COR-L47 (cell line): Measurements from ENCODE around the gene ATP2A2.
"Not testable (repeated sequence)": the region's sequence is repeated elsewhere in the genome, so short reads cannot be mapped to it uniquely, and the experiment has no call there.

Experiments used
- DNase-seq: peaks from one replicate; lab custom pipeline; 2025; lab: John Stamatoyannopoulos, UW

The ATP2A2 gene

GRCh38 chr12:110343736-110344555, 62.9 kb downstream of the ATP2A2 start:
- DNase-seq: no peak

DNA sequence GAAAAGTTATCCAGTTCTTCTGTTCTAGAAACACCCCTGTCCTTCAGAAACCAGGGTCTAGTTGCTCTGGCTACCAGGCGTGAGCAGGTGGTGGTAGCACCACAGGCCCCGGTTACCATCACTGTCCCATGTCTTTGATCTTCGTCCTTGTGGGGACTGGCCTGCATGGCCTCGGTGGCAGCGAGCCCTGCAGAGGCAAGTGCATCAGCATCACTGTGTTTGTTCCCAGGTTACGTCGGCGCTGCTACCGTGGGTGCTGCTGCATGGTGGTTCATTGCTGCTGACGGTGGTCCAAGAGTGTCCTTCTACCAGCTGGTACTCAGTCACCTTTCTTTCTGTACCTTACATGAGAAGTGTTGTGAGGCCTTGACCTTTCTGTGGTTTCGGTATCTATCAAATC, 63.6 kb downstream of the ATP2A2 start:
- DNase-seq: no peak

DNA sequence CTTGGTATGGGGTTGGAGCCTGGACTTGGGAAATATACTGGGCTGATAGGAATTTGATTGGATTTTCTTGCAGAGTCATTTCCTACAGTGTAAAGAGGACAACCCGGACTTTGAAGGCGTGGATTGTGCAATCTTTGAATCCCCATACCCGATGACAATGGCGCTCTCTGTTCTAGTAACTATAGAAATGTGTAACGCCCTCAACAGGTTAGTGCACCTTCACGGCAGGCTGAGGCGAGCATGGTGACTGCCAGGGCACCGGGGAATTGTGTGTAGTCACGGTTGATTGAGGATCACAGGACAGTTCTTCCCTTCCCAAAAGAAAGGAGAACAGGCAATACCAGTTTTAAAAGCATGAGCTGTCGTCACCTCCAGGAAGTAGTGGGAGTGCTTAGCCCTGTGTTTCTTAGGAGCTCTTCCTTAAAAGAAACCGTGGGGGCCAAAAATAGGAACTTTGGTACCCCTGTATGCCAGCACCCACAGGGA, 64.2 kb downstream of the ATP2A2 start:
- no peak for DNase-seq

DNA sequence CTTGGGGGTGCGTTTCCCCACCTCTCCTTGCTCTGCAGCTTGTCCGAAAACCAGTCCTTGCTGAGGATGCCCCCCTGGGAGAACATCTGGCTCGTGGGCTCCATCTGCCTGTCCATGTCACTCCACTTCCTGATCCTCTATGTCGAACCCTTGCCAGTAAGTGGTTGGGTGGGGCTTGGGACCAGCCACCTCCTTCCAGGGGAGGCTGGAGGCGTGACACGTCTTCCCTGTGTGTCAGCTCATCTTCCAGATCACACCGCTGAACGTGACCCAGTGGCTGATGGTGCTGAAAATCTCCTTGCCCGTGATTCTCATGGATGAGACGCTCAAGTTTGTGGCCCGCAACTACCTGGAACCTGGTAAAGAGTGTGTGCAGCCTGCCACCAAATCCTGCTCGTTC, 64.9 kb downstream of the ATP2A2 start:
- DNase-seq: no peak

- DNase-seq: no peak
Observed at GRCh38 chr12:110347767-110348166, 66.7 kb downstream of the ATP2A2 start.

DNA sequence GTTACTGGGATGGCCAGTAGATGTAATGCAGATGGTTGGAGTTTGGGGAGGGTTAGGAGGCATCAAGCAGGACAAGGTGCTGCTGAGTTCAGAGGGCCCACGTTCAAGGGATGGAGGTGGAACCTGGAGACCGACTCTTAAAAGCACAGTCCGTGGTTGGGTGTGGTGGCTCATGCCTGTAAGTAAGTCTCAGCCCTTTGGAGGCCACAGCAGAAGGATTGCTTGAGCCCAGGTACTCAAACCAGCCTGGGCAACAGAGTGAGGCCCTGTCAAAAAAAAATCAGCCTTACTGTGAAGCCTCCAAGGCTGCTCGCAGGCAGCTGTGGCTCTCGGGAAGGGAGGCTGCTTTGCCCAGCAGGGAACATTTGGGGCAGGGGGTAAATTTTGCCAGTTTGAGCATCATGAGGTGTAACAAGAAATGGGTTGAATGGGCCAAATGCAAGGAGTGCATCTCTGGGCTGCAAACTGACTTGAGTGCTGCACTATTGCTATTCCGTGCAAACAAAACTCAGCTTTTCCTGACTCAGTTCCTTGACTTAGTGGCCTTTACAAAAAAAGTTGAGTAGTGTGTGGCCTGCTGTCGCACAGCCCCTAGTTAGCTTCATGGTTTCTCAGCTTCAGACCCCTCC, 67.5 kb downstream of the ATP2A2 start:
- DNase-seq: no peak

GRCh38 chr12:110349096-110349495, 68.0 kb downstream of the ATP2A2 start:
- DNase-seq: no peak

DNA sequence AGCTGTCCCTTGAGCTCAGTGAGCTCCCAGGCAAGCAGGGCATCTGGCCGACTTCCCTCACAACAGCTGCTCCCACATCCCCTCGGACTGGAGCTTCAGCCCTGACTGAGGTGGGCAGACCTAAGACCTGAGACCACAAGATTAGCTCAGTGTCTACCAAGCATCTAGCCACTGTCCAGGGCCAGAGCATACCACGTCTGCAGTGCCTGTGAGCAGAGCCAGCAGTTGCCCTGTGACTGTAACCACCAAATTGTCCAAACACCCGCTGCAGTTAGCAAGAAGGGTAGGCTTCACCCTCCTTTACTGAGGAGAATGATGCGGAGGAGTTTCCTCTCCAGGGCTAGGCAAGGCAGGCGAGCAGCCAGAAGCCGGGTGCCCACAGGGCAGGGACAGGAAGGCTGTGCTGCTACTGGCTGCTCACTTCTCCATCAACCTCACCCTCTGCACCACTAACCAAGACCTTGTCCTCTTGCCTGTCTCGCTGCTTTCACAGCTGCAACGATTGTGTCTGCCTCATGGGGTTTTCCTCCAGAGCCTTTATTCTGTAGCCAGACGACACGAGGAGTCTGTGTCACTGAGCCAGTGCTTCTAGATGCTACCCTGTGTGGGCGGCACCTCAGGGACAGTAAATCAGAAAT, 68.6 kb downstream of the ATP2A2 start:
- no peak for DNase-seq

DNA sequence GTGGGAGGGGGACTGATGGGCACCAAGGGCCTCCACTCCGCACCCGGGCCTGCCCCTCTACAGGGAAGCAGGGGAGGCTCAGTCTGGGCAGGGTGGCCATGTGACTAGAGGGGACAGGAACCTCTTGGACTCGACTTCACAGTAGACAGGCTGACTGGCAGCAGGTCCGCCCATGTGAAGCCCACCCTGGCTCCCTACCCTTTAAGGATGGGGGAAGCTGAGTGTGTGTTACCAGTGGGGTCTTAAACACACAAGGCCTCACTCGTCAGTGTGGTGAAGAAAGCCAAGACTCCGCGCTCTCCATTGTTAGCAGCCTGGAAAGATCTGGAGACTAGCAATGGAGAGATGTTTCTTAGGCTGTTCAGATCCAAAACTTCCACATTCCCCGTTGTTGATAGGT, 70.1 kb downstream of the ATP2A2 start:
- no peak for DNase-seq

- no peak for DNase-seq
Observed at GRCh38 chr12:110352401-110352800, 71.4 kb downstream of the ATP2A2 start.

DNA sequence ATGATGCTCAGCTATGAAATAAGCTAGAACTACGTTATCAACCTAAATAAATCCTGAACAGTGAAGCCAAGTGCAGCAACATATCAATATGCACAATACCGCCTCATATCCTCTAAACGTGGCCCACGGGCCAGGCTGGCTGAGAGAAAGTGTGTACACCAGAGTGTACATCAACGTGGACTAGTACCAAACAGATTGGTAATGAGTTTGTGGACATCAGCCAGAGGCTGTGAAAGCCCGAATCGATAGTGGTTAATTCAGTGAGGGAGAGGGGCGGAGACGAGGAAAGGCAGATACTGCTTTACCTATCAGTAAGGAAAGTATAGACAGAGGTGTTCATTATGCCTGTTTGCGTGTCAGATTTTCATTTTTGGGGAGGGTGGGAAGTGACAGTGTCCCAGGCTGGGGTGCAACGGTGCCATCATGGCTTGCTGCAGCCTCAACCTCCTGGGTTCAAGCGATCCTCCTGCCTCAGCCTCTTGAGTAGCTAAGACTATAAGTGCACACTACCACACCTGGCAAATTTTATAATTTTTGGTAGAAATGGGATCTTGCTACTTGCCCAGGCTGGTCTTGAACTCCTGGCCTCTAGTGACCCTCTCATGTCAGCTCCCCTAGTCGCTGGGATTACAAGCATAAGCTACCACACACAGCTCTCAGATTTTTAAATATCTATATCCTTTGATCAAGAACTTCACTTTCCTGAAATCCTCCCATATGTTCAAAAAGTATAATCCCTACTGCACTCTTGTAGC, 72.3 kb downstream of the ATP2A2 start:
- DNase-seq: no peak

DNA sequence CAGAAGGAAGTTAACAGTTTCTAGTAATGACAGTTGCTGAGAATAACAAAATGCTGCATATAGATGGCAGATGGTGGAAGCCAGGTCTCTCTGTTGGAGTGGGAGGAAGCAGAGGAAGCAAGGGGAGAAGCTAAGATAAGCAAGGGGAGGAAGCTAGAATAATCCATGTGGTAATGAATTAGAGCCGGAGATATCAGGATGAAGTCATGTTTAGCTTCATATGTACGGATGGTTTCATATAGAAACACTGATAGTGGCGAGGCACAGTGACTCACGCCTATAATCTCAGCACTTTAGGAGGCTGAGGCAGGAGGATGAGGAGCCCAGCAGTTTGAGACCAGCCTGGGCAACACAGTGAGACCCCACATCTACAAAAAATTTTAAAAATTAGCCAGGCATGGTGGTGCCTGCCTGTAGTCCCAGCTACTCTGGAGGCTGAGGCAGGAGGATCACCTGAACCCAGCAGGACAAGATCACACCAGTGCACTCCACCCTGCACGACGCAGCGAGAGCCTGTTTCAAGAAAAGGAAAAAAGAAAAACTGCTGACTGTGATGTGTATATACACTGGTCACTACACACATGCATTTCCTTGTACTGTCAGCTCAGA, 73.2 kb downstream of the ATP2A2 start:
- DNase-seq: no peak

DNA sequence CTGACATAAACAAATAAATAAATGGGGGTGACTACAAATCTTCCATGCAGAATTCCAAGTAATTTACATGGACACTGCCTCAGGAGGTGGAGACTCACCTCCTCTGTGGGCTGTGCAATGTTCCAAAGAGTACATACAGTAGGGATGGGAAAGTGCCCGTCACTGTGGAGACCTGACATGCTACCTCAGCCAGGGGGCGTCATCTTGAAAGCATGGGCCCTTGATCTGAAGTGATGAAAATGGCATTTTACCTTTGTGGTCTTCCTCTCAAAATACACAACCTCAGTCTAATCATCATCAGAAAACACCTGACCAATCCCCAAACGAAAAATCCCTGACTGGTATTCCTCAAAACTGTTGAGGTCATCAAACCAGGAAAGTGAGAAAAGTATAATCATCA, 74.0 kb downstream of the ATP2A2 start:
- no peak for DNase-seq

GRCh38 chr12:110358384-110359097, 77.5 kb downstream of the ATP2A2 start:
- DNase-seq: not testable (repeated sequence)

DNA sequence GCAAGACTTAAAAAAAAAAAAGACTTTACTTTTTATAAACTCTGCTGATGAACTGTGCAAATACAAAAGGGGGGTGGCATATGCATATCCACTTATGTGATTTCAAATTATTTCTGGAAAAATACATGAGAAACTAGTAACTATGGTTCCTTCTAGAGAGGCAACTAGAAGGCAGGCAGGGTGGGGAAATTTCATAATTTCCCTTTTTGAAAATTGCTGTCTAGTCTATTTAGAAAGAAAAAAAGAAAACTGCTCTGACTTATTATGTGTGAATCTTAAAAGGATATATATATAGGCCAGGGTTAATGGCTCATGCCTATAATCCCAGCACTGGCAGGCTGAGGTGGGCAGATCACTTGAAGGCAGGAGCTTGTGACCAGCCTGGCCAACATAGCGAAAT, 80.2 kb downstream of the ATP2A2 start:
- DNase-seq: no peak

GRCh38 chr12:110365489-110366320, 84.7 kb downstream of the ATP2A2 start:
- DNase-seq: no peak

GRCh38 chr12:110366321-110367142, 85.5 kb downstream of the ATP2A2 start:
- no peak for DNase-seq

DNA sequence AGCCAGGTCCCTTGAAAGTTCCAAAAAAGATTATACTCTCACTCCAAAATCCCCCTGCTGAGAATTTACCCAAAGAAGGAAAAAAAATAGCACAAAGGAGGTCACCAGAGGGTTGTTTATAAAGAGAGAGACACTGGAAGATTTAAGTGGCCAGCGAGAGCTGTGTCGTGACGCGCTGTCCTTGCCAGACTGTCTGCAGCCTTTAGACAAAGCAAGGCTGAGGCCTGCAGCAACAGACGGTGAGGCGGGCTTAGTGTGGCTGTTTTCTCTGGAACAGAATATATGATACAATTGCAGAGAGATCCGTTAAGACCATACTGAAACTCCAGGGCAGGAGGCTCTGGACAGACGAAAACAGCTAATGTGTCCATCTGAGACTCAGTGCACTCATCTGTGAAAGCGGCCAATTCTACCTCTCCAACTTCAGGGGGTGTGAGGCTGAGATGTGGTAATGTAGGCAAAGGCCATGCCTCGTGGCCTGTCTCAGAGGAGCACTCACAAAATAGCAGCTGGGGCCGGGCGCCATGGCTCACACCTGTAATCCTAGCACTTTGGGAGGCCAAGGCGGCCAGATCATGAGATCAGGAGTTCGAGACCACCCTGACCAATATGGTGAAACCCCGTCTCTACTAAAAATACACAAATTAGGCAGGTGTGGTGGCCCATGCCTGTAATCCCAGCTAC, 86.3 kb downstream of the ATP2A2 start:
- no peak for DNase-seq

DNA sequence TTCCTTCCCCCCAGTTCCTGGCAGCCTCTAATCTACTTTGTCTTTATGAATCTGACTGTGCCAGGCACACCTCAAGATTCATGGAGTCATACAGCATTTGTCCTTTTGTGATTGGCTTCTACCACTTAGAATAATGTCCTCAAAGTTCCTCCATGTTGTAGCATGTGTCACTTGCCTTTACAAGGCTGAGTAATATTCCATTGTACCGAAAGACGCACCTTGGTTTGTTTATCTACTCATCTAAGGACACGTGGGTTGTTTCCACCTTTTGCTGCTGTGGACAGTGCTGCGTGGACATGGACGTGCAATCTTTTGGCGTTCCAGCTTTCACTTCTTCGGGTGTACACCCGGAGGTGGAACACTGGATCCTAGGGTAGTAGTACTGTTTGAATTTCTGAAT, 88.9 kb downstream of the ATP2A2 start:
- DNase-seq: no peak
